Keratinocyte (primary cell): ENCODE results near the gene TET1.

Experiments
- EZH2 ChIP-seq: IDR thresholded peaks from one replicate; pipeline ENCODE4 v1.6.1; 2012; ENCODE audit warnings: inconsistent platforms, mild to moderate bottlenecking, low read length, moderate library complexity
- TF ChIP-seq, protein P1 (sequence below), 3 experiments: IDR thresholded peaks in 1 of 3; conservative IDR thresholded peaks in 1 of 3; optimal IDR thresholded peaks in 1 of 3; 2 replicates in 2 of 3; 3 replicates in 1 of 3; pipeline versions ENCODE3 to v1.5.1; 2011; ENCODE audit warnings: low read length in 3 of 3, mild to moderate bottlenecking in 3 of 3, moderate library complexity in 2 of 3, control low read depth in 1 of 3, inconsistent platforms in 1 of 3; ENCODE audit not compliant: insufficient read depth in 2 of 3; ENCODE audit errors: extremely low read depth in 1 of 3

DNA sequence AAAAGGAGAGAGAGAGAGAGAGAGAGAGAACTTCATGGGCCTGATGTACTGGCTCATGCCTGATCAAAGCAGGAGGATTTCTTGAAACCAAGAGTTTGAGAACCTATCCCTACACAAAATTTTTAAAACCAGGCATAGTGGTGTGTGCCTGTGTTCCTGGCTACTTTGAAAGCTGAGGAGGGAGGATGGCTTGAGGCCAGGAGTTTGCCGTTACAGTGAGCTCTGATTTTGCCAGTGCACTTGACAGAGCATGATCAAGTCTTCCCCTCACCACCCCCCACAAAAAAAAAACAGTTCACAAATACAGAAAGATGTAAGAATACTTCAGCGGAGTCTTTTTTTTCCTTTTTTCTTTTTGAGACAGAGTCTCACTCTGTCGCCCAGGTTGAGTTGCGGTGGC, 108.8 kb downstream of the TET1 start:
- TF ChIP-seq, protein P1, sequence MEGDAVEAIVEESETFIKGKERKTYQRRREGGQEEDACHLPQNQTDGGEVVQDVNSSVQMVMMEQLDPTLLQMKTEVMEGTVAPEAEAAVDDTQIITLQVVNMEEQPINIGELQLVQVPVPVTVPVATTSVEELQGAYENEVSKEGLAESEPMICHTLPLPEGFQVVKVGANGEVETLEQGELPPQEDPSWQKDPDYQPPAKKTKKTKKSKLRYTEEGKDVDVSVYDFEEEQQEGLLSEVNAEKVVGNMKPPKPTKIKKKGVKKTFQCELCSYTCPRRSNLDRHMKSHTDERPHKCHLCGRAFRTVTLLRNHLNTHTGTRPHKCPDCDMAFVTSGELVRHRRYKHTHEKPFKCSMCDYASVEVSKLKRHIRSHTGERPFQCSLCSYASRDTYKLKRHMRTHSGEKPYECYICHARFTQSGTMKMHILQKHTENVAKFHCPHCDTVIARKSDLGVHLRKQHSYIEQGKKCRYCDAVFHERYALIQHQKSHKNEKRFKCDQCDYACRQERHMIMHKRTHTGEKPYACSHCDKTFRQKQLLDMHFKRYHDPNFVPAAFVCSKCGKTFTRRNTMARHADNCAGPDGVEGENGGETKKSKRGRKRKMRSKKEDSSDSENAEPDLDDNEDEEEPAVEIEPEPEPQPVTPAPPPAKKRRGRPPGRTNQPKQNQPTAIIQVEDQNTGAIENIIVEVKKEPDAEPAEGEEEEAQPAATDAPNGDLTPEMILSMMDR (optimal IDR thresholded peaks at IDR 0.05 in 1 of 3, IDR thresholded peaks at IDR 0.05 in 1 of 3, conservative IDR thresholded peaks at IDR 0.05 in 1 of 3; ENCODE audit: extremely low read depth in 1 of 3, insufficient read depth in 2 of 3, low read length in 3 of 3): no peak
- TF ChIP-seq EZH2: no peak
